GM18502 (cell line): ENCODE measurements around the gene PFKP.

Source experiments
- ATAC-seq: cut with Tn5 transposase; IDR thresholded peaks from one replicate; pipeline ENCODE4 v1.9.1; 2021; ENCODE audit warnings: mild to moderate bottlenecking; ENCODE audit not compliant: unreplicated experiment, poor library complexity

Gene PFKP

DNA sequence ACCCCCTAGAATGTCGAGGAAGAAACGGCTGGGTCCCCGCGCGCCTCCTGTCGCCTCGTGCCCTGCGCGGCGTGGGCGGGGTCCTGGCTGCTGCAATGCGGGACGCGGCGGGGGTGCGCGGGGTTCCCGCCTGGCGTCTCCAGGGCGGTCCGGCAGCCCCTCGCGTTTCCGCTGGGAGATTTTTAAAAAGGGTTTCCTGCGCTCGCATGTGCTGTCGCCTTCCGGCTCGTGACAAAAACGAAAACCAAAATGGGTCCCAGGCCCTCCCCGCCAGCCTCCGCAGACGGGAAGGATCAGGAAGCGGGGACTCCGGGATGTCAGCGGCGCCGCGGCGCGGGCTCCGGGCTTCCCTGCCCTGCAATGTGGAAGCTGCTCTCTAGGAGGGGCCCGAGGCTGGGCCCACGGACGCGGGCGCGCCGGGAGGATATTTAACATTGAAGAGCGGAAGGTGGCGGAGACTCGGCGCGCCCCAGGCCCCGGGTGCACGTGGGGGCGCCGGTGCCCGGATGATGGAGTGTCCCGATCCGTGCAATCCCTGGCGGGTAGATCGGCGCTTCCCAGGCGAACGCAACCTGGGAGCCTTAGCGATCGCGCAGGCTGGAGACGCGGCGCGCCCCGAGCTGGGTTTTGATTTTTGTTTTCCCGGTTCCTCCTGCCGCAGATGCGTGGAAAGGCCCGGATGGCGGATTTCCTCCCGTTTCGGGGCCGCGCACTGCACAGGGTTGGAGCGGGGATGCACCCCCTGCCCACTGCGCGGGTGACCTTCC is 1.0 kb downstream of the PFKP start:
- peak; percentile 41 for ATAC-seq

- ATAC-seq: peak; percentile 36
These were observed 1.8 kb downstream of the PFKP start for GRCh38 chr10:3068968-3069737.

DNA sequence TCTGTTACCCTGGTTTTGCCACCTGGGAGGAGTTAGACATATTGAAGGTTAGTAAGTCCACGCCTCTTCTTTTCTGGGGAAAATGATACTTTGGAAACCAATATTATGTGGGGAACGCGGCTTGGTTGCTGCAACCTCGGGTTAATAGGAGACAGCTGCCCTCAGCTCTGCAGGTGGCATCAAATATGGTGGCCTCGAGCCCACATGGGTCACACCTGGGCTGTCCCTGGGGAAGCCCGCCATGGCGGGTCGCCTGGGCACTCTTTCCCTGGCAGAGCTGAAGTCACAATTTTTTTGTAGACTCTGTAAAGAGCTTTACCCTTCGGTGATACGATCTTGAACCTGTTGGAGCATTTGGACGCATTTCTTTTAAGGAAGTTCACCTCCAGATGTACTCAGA is 2.5 kb downstream of the PFKP start:
- ATAC-seq: no peak

DNA sequence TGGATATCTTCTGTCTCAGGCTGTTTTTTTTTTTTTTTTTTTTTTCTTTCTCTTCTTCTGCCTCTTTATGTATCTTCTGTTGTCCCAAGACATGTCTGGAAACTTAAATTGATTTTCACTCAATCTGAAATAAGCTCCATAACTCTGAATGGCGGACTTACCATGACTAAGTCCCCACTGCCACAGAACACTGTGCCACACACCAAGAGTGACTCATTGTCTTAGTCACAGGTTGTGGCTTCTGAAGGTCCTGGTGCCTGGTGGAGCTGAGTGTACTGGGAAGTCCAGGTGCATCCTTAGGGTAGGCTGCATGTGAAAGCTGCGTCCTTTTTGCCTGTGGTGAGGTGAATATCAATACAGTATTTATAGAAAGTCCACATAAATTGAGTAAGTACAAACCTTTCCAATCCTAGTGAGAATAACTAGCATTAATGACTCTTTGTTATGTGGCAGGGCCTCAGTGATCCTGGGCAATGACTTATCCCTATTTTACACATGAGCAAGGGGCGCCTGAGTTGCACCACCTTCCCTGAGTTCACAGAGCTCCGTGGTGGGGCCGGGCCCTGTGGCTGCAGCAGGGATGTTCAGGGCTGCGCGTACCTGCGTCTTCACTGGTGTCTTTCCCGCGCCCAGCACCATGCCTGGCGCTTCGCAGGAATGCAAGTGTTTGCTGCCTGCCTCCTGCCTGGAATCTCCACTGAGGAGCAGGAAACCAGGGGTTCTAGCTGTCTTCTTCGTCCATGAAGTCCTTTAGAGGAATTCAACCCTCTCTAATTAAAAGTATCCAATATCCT is 4.3 kb downstream of the PFKP start:
- no peak for ATAC-seq

GRCh38 chr10:3072641-3073360 is 5.5 kb downstream of the PFKP start:
- no peak for ATAC-seq

- ATAC-seq: no peak
These were observed 6.9 kb downstream of the PFKP start for GRCh38 chr10:3074145-3074665.

DNA sequence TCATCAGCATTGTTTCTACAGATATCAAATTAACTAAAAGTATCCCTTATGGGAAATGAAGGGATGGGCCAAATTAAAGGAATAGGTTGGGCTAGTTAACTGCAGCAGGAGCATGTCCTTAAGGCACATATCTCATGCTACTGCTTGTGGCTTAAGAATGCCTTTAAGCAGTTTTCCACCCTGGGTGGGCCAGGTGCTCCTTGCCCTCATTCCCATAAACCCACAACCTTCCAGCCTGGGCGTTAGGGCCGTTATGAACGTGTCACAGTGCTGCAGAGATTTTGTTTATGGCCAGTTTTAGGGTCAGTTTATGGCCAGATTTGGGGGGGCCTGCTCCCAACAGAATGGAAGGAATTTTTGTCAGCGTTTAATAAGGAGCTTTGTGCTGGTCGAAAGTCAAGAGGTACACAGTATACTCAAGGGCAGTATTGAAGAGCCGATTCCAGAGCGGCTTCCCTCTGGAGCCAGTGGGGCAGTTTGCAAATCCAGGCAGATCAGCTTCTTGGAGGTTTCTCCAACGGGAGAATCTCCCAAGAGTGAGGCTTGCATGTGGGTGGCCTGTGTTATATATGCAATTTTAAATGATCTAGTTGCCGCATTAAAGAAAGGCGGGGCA is 7.7 kb downstream of the PFKP start:
- no peak for ATAC-seq

GRCh38 chr10:3076138-3076537 is 8.8 kb downstream of the PFKP start:
- no peak for ATAC-seq

- no peak for ATAC-seq
These were observed 10.2 kb downstream of the PFKP start for GRCh38 chr10:3077509-3077908.

- ATAC-seq: no peak
These were observed 10.7 kb downstream of the PFKP start for GRCh38 chr10:3077940-3078630.

DNA sequence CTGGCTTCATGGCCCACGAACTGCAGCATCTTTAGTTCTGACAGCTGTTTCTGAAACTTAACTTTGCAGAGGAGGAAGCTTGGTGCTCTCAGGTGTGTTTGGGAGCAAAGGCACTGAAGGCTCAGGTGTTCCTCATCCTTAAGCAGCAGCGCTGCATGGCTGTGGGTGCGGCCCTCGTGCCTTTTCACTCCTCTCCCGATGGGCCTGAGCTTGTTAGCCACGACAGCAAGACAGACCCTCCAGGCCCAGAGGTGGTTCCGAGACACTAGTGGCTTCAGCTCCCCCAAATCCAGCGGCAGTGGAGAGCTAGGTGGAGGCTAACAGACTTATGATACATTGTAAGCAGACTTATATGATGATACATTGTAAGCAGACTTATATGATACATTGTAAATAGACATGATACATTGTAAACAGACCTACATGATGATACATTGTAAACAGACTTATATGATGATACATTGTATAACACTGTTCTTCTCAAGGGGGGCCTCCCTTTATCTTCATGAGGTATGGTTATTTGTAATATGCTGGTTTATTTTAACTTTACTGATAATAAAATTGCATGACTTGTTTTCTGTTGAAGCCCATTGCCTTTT is 14.1 kb downstream of the PFKP start:
- ATAC-seq: no peak

DNA sequence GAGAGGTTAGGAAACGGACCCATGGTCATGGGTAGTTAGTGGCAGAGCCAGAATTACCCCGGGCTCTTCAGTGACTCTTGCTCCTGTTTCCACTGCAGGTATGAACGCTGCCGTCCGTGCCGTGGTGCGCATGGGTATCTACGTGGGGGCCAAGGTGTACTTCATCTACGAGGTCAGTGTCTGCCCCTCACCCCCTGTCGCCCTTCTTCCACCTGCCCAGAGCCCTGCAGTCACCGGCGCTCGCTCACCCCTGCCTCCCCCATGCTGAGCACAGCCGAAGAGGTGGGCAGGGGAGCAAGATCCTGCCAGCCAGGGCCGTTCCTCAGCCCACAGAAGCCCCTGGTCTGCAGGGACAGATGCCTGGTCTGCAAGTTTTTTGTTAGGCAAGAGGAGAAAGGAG is 14.9 kb downstream of the PFKP start:
- no peak for ATAC-seq

GRCh38 chr10:3085785-3086567 is 18.6 kb downstream of the PFKP start:
- no peak for ATAC-seq

- ATAC-seq: no peak
These were observed 23.0 kb downstream of the PFKP start for GRCh38 chr10:3090388-3090787.

GRCh38 chr10:3090914-3091787 is 23.8 kb downstream of the PFKP start:
- ATAC-seq: no peak

DNA sequence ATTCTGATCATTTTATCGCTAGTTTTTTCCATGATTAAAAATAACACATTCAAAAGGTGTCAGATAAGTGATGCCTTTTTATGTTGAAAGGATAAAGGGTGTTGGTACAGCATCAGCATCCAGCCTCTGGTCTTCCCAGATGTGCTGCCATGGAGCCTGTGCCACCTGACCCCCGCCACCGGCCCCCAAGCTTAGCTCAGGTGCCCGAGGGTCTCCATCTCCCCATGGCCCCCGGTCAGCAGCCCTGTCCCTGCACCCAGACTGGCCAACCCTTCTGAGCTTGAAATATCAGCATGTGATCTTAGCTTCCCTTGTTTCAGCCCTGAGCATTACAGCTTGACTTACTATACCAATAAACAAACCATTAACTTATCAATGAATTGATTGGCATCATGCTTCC is 24.6 kb downstream of the PFKP start:
- ATAC-seq: no peak

DNA sequence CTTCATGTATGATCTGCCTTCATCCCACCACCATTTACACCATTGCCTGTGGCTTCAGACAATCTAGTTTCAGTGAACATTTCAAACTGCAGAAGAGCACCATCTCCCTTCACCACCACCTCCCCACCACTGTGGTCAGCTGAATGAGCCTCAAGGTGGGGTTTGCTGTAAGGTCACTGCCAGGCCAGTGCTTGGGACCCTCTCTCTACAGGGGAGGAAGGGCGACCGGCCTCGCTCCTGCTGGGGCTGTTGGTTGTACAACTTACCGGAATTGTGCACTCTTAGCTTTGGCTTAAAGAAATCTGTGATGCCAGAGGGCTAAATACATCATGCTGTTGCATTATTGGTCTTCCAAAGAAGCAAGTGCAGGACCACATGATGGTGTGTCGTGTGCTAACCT is 26.6 kb downstream of the PFKP start:
- ATAC-seq: no peak
